ENCODE measurements around the gene POSTN. TPM values are rescaled to one million over a fixed set of nuclear protein-coding genes. Genes with fewer than 3 reads are reported as not detected.

Gene POSTN
- polyA plus RNA-seq, 2 of the 4 experiments (the other 2 are of a cell fraction): 0.04 TPM; not detected in 1

DNA sequence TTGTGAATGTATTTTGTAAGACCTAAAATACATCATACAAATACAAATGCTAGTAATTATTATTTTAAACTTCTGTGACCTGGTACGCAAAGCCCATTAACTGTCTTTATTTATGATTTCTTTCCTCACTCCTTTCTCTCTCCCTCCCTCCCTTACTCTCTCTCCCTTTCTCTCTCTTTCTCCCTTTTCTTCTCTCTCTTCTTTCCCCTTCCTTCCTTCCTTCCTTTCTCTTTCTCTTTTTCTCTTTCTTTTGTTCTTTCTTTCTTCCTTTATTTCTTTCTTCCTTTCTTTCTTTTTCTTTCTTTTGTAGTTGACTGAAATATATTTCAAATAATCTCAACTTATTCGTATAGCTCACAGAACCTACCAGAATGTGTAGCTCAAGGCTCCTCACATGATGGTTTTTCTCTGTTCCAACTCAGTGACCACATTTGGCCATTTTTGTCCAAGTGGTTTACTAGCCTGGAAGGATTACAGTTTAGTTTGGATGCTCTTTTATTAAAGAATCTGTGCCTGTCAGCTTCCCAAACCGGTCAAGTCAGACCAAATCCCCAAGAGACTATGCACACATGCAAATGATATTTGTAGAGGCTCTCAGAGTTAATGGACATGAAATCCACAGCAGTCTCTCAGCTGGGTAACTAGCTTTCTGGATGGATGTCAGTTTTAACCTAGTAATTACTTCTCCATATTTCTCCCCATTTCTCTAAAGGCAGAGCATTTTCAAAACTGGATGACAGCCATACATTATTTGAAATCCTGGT lies 71.7 kb downstream of the POSTN start:
- ChIA-PET CTCF (interaction anchor here (0.6 kb wide), 1 partner anchor 438 kb away, joined by 3 read pairs; no protein-coding TSS in a partner anchor), POLR2A (no interaction called here)
- H3K9me3 ChIP-seq: no peaks in the 10 kb centered on the region
- no peak overlapping the region for H3K4me3 ChIP-seq
- H3K4me1 ChIP-seq: no peaks in the 10 kb centered on the region
- no peak for ATAC-seq
- DNase-seq (ENCODE audit: low read depth in 1 of 2, low spot score in 1 of 2): no peak
- H3K27ac ChIP-seq: no peak overlapping the region
- TF ChIP-seq, protein P1, sequence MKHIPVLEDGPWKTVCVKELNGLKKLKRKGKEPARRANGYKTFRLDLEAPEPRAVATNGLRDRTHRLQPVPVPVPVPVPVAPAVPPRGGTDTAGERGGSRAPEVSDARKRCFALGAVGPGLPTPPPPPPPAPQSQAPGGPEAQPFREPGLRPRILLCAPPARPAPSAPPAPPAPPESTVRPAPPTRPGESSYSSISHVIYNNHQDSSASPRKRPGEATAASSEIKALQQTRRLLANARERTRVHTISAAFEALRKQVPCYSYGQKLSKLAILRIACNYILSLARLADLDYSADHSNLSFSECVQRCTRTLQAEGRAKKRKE (CRISPR knock-in tag; IDR thresholded peaks at IDR 0.05; ENCODE audit: low read depth): no peak
- TF ChIP-seq GATA3 (IDR thresholded peaks at IDR 0.05; ENCODE audit: borderline replicate concordance): no peak
- TF ChIP-seq KDM1A (IDR thresholded peaks at IDR 0.05; ENCODE audit: low read depth): no peak
- no peak for TF ChIP-seq RARB (CRISPR knock-in tag; IDR thresholded peaks at IDR 0.05)
- TF ChIP-seq HOXB5 (CRISPR knock-in tag; IDR thresholded peaks at IDR 0.05): no peak
- TF ChIP-seq, protein P2, sequence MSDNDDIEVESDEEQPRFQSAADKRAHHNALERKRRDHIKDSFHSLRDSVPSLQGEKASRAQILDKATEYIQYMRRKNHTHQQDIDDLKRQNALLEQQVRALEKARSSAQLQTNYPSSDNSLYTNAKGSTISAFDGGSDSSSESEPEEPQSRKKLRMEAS (IDR thresholded peaks at IDR 0.05): no peak
- TF ChIP-seq, protein P3, sequence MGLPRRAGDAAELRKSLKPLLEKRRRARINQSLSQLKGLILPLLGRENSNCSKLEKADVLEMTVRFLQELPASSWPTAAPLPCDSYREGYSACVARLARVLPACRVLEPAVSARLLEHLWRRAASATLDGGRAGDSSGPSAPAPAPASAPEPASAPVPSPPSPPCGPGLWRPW (IDR thresholded peaks at IDR 0.05): no peak
- no peak for TF ChIP-seq CHD4 (IDR thresholded peaks at IDR 0.05; ENCODE audit: borderline replicate concordance)
- TF ChIP-seq ZC3H11A (IDR thresholded peaks at IDR 0.05): no peak
- no peak for TF ChIP-seq HEYL (CRISPR knock-in tag; IDR thresholded peaks at IDR 0.05)
- no peak for TF ChIP-seq HOXB13 (CRISPR knock-in tag; IDR thresholded peaks at IDR 0.05; ENCODE audit: low read depth)
- no peak for TF ChIP-seq POLR2A (IDR thresholded peaks at IDR 0.05; ENCODE audit: low read length)
- no peak for TF ChIP-seq CBX2 (IDR thresholded peaks at IDR 0.05; ENCODE audit: borderline replicate concordance, low read depth)
- TF ChIP-seq MAFK (IDR thresholded peaks at IDR 0.05; ENCODE audit: partially characterized antibody): no peak
- TF ChIP-seq TP53 (CRISPR knock-in tag; IDR thresholded peaks at IDR 0.05): no peak
- no peak for TF ChIP-seq E2F6 (IDR thresholded peaks at IDR 0.05; ENCODE audit: borderline replicate concordance, low read depth)
- TF ChIP-seq MYC (IDR thresholded peaks at IDR 0.05; ENCODE audit: borderline replicate concordance, low read length): no peak
- TF ChIP-seq BHLHE40 (IDR thresholded peaks at IDR 0.05; ENCODE audit: low read depth, low read length): no peak
- H3K4me2 ChIP-seq: no peak overlapping the region
- WGBS (ENCODE audit: missing lambda C conversion rate): 29% methylated on average over 3 of the region's 3 CpGs
- FAIRE-seq: no peak

DNA sequence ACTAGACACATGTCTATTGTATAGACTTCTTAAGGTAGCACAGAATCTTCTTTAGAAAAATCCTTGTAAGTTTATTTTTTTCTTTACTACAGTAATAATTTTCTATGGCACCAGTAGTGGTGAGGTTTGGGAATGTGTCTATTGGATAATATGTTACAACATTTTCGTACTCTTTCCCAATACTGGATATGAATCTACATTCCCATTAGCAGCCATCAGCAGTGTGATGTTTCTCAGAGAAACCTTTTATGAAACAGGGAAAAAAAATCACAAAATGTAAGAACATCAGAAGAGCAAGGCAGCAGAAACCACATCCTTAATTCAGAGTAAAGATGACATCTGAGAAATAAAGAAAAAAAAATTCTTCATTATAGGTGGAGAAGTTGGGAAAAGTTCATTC lies 83.3 kb downstream of the POSTN start:
- ChIA-PET CTCF (no interaction called here), POLR2A (no interaction called here)
- DNase-seq (ENCODE audit: low read depth in 1 of 2, low spot score in 1 of 2): no peak
- no peak for FAIRE-seq
- ATAC-seq: no peak
- Histone ChIP-seq H3K4me1 (no peaks in the 10 kb centered on the region), H3K9me3 (no peaks in the 10 kb centered on the region), H3K27ac (no peak overlapping the region), H3K4me3 (no peak overlapping the region), H3K4me2 (no peak overlapping the region)
- 19% methylated on average over 1 of the region's 1 CpG for WGBS (ENCODE audit: missing lambda C conversion rate)
- TF ChIP-seq, protein P4, sequence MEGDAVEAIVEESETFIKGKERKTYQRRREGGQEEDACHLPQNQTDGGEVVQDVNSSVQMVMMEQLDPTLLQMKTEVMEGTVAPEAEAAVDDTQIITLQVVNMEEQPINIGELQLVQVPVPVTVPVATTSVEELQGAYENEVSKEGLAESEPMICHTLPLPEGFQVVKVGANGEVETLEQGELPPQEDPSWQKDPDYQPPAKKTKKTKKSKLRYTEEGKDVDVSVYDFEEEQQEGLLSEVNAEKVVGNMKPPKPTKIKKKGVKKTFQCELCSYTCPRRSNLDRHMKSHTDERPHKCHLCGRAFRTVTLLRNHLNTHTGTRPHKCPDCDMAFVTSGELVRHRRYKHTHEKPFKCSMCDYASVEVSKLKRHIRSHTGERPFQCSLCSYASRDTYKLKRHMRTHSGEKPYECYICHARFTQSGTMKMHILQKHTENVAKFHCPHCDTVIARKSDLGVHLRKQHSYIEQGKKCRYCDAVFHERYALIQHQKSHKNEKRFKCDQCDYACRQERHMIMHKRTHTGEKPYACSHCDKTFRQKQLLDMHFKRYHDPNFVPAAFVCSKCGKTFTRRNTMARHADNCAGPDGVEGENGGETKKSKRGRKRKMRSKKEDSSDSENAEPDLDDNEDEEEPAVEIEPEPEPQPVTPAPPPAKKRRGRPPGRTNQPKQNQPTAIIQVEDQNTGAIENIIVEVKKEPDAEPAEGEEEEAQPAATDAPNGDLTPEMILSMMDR (IDR thresholded peaks at IDR 0.05): no peak
- no peak for TF ChIP-seq RARB (CRISPR knock-in tag; IDR thresholded peaks at IDR 0.05)
- no peak for TF ChIP-seq KDM5A (IDR thresholded peaks at IDR 0.05)
- TF ChIP-seq, protein P5, sequence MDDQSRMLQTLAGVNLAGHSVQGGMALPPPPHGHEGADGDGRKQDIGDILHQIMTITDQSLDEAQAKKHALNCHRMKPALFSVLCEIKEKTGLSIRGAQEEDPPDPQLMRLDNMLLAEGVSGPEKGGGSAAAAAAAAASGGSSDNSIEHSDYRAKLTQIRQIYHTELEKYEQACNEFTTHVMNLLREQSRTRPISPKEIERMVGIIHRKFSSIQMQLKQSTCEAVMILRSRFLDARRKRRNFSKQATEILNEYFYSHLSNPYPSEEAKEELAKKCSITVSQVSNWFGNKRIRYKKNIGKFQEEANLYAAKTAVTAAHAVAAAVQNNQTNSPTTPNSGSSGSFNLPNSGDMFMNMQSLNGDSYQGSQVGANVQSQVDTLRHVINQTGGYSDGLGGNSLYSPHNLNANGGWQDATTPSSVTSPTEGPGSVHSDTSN (IDR thresholded peaks at IDR 0.05): no peak
